Testis (tissue), 2 donors: ENCODE data around the gene TCERG1L.

Experiments
- POLR2A ChIP-seq: fragments of 450-650 bp; IDR thresholded peaks from one replicate; pipeline ENCODE4 v1.6.1; 2017; ENCODE audit warnings: antibody characterized with exemption, mild to moderate bottlenecking, moderate library complexity
- TF ChIP-seq, protein P1 (sequence below), 3 experiments: fragments of 450-650 bp in 2 of 3; fragments of 200-600 bp in 1 of 3; sonication (generic) in 1 of 3; IDR thresholded peaks; one replicate each; pipeline ENCODE4 v1.5.1; 2016 to 2019; ENCODE audit warnings: antibody characterized with exemption in 3 of 3, mild to moderate bottlenecking in 2 of 3, moderate library complexity in 1 of 3

DNA sequence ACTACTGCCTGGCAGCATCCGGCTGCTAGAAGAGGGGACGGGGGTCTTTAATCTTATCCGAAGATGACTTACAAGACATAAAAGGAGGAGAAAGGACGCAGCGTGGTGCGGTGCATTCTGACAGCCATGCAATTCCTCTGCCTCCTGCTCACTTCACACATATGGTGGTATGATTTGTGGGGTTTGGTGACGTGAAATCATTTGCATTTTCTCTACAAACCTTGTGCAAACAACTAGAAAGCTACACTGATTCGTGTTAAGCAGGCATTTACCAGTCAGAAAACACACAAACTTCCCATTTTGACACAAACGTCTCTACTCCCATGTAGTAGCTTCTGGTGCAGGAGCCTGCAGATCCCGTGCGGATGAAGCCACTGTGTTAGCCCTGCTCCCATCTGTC, 6.8 kb upstream of the TCERG1L start:
- TF ChIP-seq, protein P1, sequence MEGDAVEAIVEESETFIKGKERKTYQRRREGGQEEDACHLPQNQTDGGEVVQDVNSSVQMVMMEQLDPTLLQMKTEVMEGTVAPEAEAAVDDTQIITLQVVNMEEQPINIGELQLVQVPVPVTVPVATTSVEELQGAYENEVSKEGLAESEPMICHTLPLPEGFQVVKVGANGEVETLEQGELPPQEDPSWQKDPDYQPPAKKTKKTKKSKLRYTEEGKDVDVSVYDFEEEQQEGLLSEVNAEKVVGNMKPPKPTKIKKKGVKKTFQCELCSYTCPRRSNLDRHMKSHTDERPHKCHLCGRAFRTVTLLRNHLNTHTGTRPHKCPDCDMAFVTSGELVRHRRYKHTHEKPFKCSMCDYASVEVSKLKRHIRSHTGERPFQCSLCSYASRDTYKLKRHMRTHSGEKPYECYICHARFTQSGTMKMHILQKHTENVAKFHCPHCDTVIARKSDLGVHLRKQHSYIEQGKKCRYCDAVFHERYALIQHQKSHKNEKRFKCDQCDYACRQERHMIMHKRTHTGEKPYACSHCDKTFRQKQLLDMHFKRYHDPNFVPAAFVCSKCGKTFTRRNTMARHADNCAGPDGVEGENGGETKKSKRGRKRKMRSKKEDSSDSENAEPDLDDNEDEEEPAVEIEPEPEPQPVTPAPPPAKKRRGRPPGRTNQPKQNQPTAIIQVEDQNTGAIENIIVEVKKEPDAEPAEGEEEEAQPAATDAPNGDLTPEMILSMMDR (IDR thresholded peaks at IDR 0.05): no peak
- no peak for TF ChIP-seq POLR2A
